Liver (tissue), 9 donors: Measurements from ENCODE around the gene PTPN9. TPM values are rescaled to one million over a fixed set of nuclear protein-coding genes. Genes with fewer than 3 reads are reported as not detected.

Source experiments
- DNase-seq: peaks from one replicate; pipeline ENCODE4 v3.0.0-alpha.2; 2017; ENCODE audit warnings: low spot score
- H3K27ac ChIP-seq, 2 donors: one replicate each; pipeline ENCODE4 v1.7.0; 2013; ENCODE audit warnings: inconsistent platforms in 2 of 2, low read length in 2 of 2, control low read depth in 1 of 2, low read depth in 1 of 2, mild to moderate bottlenecking in 1 of 2
- H3K27me3 ChIP-seq, 4 donors: one replicate each; pipeline versions ENCODE4 v1.6.1 to v1.7.0; 2013; ENCODE audit warnings: low read length in 3 of 4, inconsistent platforms in 1 of 4, mild to moderate bottlenecking in 1 of 4, moderate library complexity in 1 of 4; ENCODE audit not compliant: control insufficient read depth in 4 of 4, insufficient read depth in 4 of 4
- H3K36me3 ChIP-seq, 4 donors: one replicate each; pipeline versions ENCODE4 v1.6.1 to v1.7.0; 2013; ENCODE audit warnings: low read length in 3 of 4, mild to moderate bottlenecking in 3 of 4, low read depth in 1 of 4, moderate library complexity in 1 of 4; ENCODE audit not compliant: control insufficient read depth in 4 of 4, insufficient read depth in 3 of 4
- H3K4me1 ChIP-seq, 4 donors: one replicate each; pipeline versions ENCODE4 v1.6.1 to v1.7.0; 2013; ENCODE audit warnings: low read length in 3 of 4, mild to moderate bottlenecking in 3 of 4, moderate library complexity in 1 of 4; ENCODE audit not compliant: control insufficient read depth in 4 of 4, insufficient read depth in 4 of 4
- H3K4me3 ChIP-seq, 3 donors: one replicate each; pipeline versions ENCODE4 v1.6.1 to v1.7.0; 2013; ENCODE audit warnings: low read length in 3 of 3, control low read depth in 1 of 3, low read depth in 1 of 3, mild to moderate bottlenecking in 1 of 3
- H3K9ac ChIP-seq, 2 donors: one replicate each; pipeline ENCODE4 v1.7.0; 2013; ENCODE audit warnings: low read length in 2 of 2, mild to moderate bottlenecking in 2 of 2, moderate library complexity in 2 of 2, control low read depth in 1 of 2, low read depth in 1 of 2
- H3K9me3 ChIP-seq, 4 donors: one replicate each; pipeline versions ENCODE4 v1.6.1 to v1.7.0; 2013; ENCODE audit warnings: low read length in 3 of 4; ENCODE audit not compliant: control insufficient read depth in 4 of 4
- ATF3 ChIP-seq: IDR thresholded peaks from 2 replicates; pipeline ENCODE4 v1.6.1; 2016; ENCODE audit warnings: antibody characterized with exemption
- CTCF ChIP-seq: fragments of 150-350 bp; IDR thresholded peaks from 2 replicates; pipeline ENCODE4 v1.5.1; 2017; ENCODE audit warnings: improper control_type of control experiment, low read depth, low read length; ENCODE audit not compliant: missing input control
- FOXA1 ChIP-seq: IDR thresholded peaks from 2 replicates; pipeline ENCODE4 v1.6.1; 2016; ENCODE audit warnings: antibody characterized with exemption
- FOXA2 ChIP-seq: IDR thresholded peaks from 2 replicates; pipeline ENCODE4 v1.6.1; 2016; ENCODE audit warnings: antibody characterized with exemption
- GABPA ChIP-seq, 2 donors: IDR thresholded peaks in 1 of 2; conservative IDR thresholded peaks in 1 of 2; 2 replicates each; pipeline ENCODE4 v1.6.1; 2016; ENCODE audit warnings: antibody characterized with exemption in 2 of 2, mild to moderate bottlenecking in 1 of 2, moderate library complexity in 1 of 2
- HNF4A ChIP-seq, 2 donors: conservative IDR thresholded peaks; 2 replicates each; pipeline ENCODE4 v1.6.1; 2016; ENCODE audit warnings: antibody characterized with exemption in 2 of 2, mild to moderate bottlenecking in 2 of 2
- HNF4G ChIP-seq: IDR thresholded peaks from 2 replicates; pipeline ENCODE4 v1.6.1; 2016; ENCODE audit warnings: antibody characterized with exemption
- JUND ChIP-seq, 2 donors: IDR thresholded peaks; 2 replicates each; pipeline ENCODE4 v1.6.1; 2016; ENCODE audit warnings: antibody characterized with exemption in 2 of 2
- MAX ChIP-seq: IDR thresholded peaks from 2 replicates; pipeline ENCODE4 v1.6.1; 2016; ENCODE audit warnings: antibody characterized with exemption
- NR2F2 ChIP-seq: IDR thresholded peaks from 2 replicates; pipeline ENCODE4 v1.6.1; 2016; ENCODE audit warnings: antibody characterized with exemption
- RAD21 ChIP-seq, 2 donors: IDR thresholded peaks; 2 replicates each; pipeline ENCODE4 v1.6.1; 2016; ENCODE audit warnings: antibody characterized with exemption in 2 of 2, mild to moderate bottlenecking in 2 of 2
- RXRA ChIP-seq, 2 donors: IDR thresholded peaks; 2 replicates each; pipeline ENCODE4 v1.6.1; 2017 to 2018; ENCODE audit warnings: antibody characterized with exemption in 2 of 2, mild to moderate bottlenecking in 1 of 2
- SP1 ChIP-seq: IDR thresholded peaks from 2 replicates; pipeline ENCODE4 v1.6.1; 2018; ENCODE audit warnings: antibody characterized with exemption, mild to moderate bottlenecking
- TAF1 ChIP-seq: conservative IDR thresholded peaks from 2 replicates; pipeline ENCODE4 v1.6.1; 2016; ENCODE audit warnings: antibody characterized with exemption, mild to moderate bottlenecking
- YY1 ChIP-seq: IDR thresholded peaks from 2 replicates; pipeline ENCODE4 v1.6.1; 2016; ENCODE audit warnings: antibody characterized with exemption, mild to moderate bottlenecking
- ZBTB33 ChIP-seq: IDR thresholded peaks from 2 replicates; pipeline ENCODE4 v1.6.1; 2016; ENCODE audit warnings: antibody characterized with exemption
- WGBS: extraction: QIAGEN DNeasy Blood & Tissue Kit; methylation state at CpG from one replicate; pipeline ENCODE4 v1.1.7; 2013; 5-methylcytosine and 5-hydroxymethylcytosine counted together
- polyA plus RNA-seq, 2 donors: library from polyadenylated mRNA; stranded (reverse) in 1 of 2; unstranded in 1 of 2; fragments of 200-250 nt in 1 of 2; fragments of >200 nt in 1 of 2; fragmentation: Nextera tagmentation in 1 of 2; extraction: Ambion mirVana in 1 of 2; gene quantifications; one replicate each; pipeline versions ENCODE4 v1.2.1 to v1.2.3, GENCODE V29; 2013 to 2015
- total RNA-seq, 2 donors: library from RNA; depleted of rRNA; stranded (reverse); fragments of >200 nt; gene quantifications; one replicate each; pipeline ENCODE4 v1.2.3, GENCODE V29; 2014
- donor health status: healthy.
- donor health status: healthy.
- donor health status: healthy.
- donor health status: healthy.
- donor health status: healthy.

Gene PTPN9
- total and polyA plus RNA-seq, 4 donors = 5.4 to 14.1 (median 7.5) TPM

- no peaks in the 10 kb centered on the region for H3K4me1 ChIP-seq
- no peaks in the 10 kb centered on the region for H3K9me3 ChIP-seq
- no peak overlapping the region for H3K4me3 ChIP-seq
- WGBS = 69% methylated on average over 3 of the region's 3 CpGs
- no peak for DNase-seq
- no peak for TF ChIP-seq NR2F2
- no peak for TF ChIP-seq CTCF
- no peak for TF ChIP-seq MAX
- no peak overlapping the region for H3K27ac ChIP-seq
- H3K27me3 ChIP-seq = no peaks in the 10 kb centered on the region
- peaks cover 8 to 39% (median 31%) of the 10 kb centered on the region in 4 donors for H3K36me3 ChIP-seq
- no peak overlapping the region for H3K9ac ChIP-seq
Measured at GRCh38 chr15:75425966-75426500, 153.1 kb downstream of the PTPN9 start.

- 97% methylated on average over 5 of the region's 5 CpGs for WGBS
- Histone ChIP-seq H3K4me1 (no peaks in the 10 kb centered on the region), H3K9me3 (no peaks in the 10 kb centered on the region), H3K36me3 (peaks cover 4 to 27% (median 15%) of the 10 kb centered on the region in 4 donors), H3K27me3 (no peaks in the 10 kb centered on the region), H3K27ac (no peak overlapping the region), H3K4me3 (no peak overlapping the region), H3K9ac (no peak overlapping the region)
- TF ChIP-seq GABPA (IDR thresholded peaks at IDR 0.05 in 1 of 2, conservative IDR thresholded peaks at IDR 0.05 in 1 of 2) (no peak), ATF3 (no peak), HNF4G (no peak), HNF4A (conservative IDR thresholded peaks at IDR 0.05) (no peak), TAF1 (no peak), FOXA1 (no peak), JUND (IDR thresholded peaks at IDR 0.05) (no peak), SP1 (no peak), FOXA2 (no peak), YY1 (no peak), RXRA (IDR thresholded peaks at IDR 0.05) (no peak), CTCF (no peak)
- DNase-seq = no peak
Measured at GRCh38 chr15:75422554-75422953, 156.6 kb downstream of the PTPN9 start.

GRCh38 chr15:75420698-75421097 lies 158.4 kb downstream of the PTPN9 start:
- Histone ChIP-seq H3K27ac (no peak overlapping the region), H3K27me3 (no peaks in the 10 kb centered on the region), H3K4me3 (no peak overlapping the region), H3K36me3 (peaks cover 4 to 27% (median 15%) of the 10 kb centered on the region in 4 donors), H3K9me3 (no peaks in the 10 kb centered on the region), H3K4me1 (no peaks in the 10 kb centered on the region), H3K9ac (no peak overlapping the region)
- TF ChIP-seq FOXA2 (no peak), JUND (IDR thresholded peaks at IDR 0.05) (no peak), ZBTB33 (no peak), YY1 (no peak), CTCF (no peak), RAD21 (IDR thresholded peaks at IDR 0.05) (no peak), SP1 (no peak), ATF3 (no peak), HNF4A (conservative IDR thresholded peaks at IDR 0.05) (no peak)
- DNase-seq = no peak
